SK-N-SH treated with all-trans-retinoic acid at 6 μM for 48 hours (cell line): ENCODE results near the gene RABGAP1L.

Experiments
- ARNTL ChIP-seq: fragments of 450-650 bp; formaldehyde crosslinking; IDR thresholded peaks from 2 replicates; pipeline ENCODE4 v1.5.0; 2020; ENCODE audit warnings: low read depth, mild to moderate bottlenecking, moderate library complexity, borderline replicate concordance
- BACH2 ChIP-seq: fragments of 250-450 bp; sonication (Bioruptor Pico); IDR thresholded peaks from 2 replicates; pipeline ENCODE4 v1.9.0; 2021; ENCODE audit warnings: mild to moderate bottlenecking, borderline replicate concordance
- CREB5 ChIP-seq: fragments of 250-450 bp; sonication (Bioruptor Pico); IDR thresholded peaks from 2 replicates; pipeline ENCODE4 v1.5.1; 2020; ENCODE audit warnings: low read depth, mild to moderate bottlenecking, moderate library complexity
- CSRNP3 ChIP-seq: fragments of 250-450 bp; sonication (Bioruptor Pico); IDR thresholded peaks from 2 replicates; pipeline ENCODE4 v1.5.1; 2021; ENCODE audit warnings: mild to moderate bottlenecking, moderate library complexity
- ISL1 ChIP-seq: fragments of 250-450 bp; sonication (Bioruptor Pico); IDR thresholded peaks from 2 replicates; pipeline ENCODE4 v2.1.2; 2022; ENCODE audit warnings: mild to moderate bottlenecking, moderate library complexity
- OSR1 ChIP-seq: fragments of 250-450 bp; sonication (Bioruptor Pico); IDR thresholded peaks from 2 replicates; pipeline ENCODE4 v1.8.0; 2022; ENCODE audit warnings: moderate library complexity, mild to moderate bottlenecking, inconsistent platforms
- PATZ1 ChIP-seq: fragments of 250-450 bp; sonication (Bioruptor Pico); IDR thresholded peaks from 2 replicates; pipeline ENCODE4 v1.8.0; 2020; ENCODE audit warnings: mild to moderate bottlenecking, moderate library complexity, borderline replicate concordance
- POU6F1 ChIP-seq: fragments of 250-450 bp; sonication (Bioruptor Pico); IDR thresholded peaks from 2 replicates; pipeline ENCODE4 v1.8.0; 2021; ENCODE audit warnings: low read depth, mild to moderate bottlenecking, moderate library complexity, borderline replicate concordance
- PPARA ChIP-seq: fragments of 250-450 bp; sonication (Bioruptor Pico); IDR thresholded peaks from 2 replicates; pipeline ENCODE4 v1.5.0; 2020; ENCODE audit warnings: mild to moderate bottlenecking, borderline replicate concordance
- RARB ChIP-seq: fragments of 250-450 bp; sonication (Bioruptor Pico); IDR thresholded peaks from 2 replicates; pipeline ENCODE4 v1.8.0; 2021; ENCODE audit warnings: mild to moderate bottlenecking, moderate library complexity
- TCF4 ChIP-seq: fragments of 250-450 bp; sonication (Bioruptor Pico); IDR thresholded peaks from 2 replicates; pipeline ENCODE4 v1.8.0; 2021; ENCODE audit warnings: mild to moderate bottlenecking, moderate library complexity, borderline replicate concordance
- ZNF565 ChIP-seq: fragments of 450-650 bp; formaldehyde crosslinking; conservative IDR thresholded peaks from 2 replicates; pipeline ENCODE4 v1.5.0; 2020; ENCODE audit warnings: low read depth, mild to moderate bottlenecking, moderate library complexity
- ZNF70 ChIP-seq: fragments of 450-650 bp; formaldehyde crosslinking; IDR thresholded peaks from 2 replicates; pipeline ENCODE4 v1.5.0; 2020; ENCODE audit warnings: mild to moderate bottlenecking, moderate library complexity
- ZNF8 ChIP-seq: fragments of 450-650 bp; formaldehyde crosslinking; IDR thresholded peaks from 2 replicates; pipeline ENCODE4 v1.5.0; 2020; ENCODE audit warnings: mild to moderate bottlenecking, moderate library complexity

- TF ChIP-seq PATZ1 = no peak
- TF ChIP-seq TCF4 (CRISPR knock-in tag) = no peak
- no peak for TF ChIP-seq RARB (CRISPR knock-in tag)
- no peak for TF ChIP-seq ZNF565 (CRISPR knock-in tag)
- no peak for TF ChIP-seq CREB5
- no peak for TF ChIP-seq CSRNP3
- no peak for TF ChIP-seq POU6F1 (CRISPR knock-in tag)
- TF ChIP-seq ZNF8 (CRISPR knock-in tag) = no peak
- TF ChIP-seq PPARA (CRISPR knock-in tag) = no peak
- TF ChIP-seq ARNTL (CRISPR knock-in tag) = no peak
- TF ChIP-seq ZNF70 (CRISPR knock-in tag) = no peak
- TF ChIP-seq ISL1 (CRISPR knock-in tag) = no peak
- TF ChIP-seq OSR1 (CRISPR knock-in tag) = no peak
- TF ChIP-seq BACH2 (CRISPR knock-in tag) = no peak
These were observed 286.0 kb downstream of the RABGAP1L start for GRCh38 chr1:174445351-174445750.
